Measurements from ENCODE around the gene UBE2H.
"Not testable (repeated sequence)": the region's sequence is repeated elsewhere in the genome, so short reads cannot be mapped to it uniquely, and the experiment has no call there.

UBE2H gene

DNA sequence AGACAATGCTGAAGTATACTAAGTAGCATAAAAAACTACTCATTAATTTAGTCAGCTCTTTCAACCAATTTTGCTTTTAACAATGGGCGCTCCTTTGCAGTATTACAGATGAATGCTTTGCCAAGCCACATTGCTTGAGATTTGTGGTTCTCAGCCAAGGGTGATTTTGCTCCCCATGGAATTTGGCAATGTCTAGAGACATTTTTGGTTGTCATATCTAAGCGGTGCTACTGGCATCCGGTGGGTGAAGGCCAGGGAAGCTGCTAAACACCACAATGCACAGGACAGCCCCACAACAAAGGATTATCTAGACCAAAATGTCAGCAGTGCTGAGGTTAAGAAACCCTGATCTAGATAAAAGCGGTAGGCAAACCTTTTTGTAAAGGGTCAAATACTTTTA lies 112.0 kb downstream of the UBE2H start:
- TF ChIP-seq CTCF (IDR thresholded peaks at IDR 0.05; ENCODE audit: control insufficient read depth, extremely low read depth, insufficient read depth), result no peak
- no peak overlapping the region for H3K4me3 ChIP-seq (ENCODE audit: low read depth, low read length)
- no peak for DNase-seq (ENCODE audit: low read depth)

- DNase-seq (ENCODE audit: low read depth), result no peak
- TF ChIP-seq CTCF (IDR thresholded peaks at IDR 0.05; ENCODE audit: control insufficient read depth, extremely low read depth, insufficient read depth), result no peak
- H3K4me3 ChIP-seq (ENCODE audit: low read depth, low read length), result no peak overlapping the region
Measured at GRCh38 chr7:129836983-129837382, 115.8 kb downstream of the UBE2H start.

- no peak for DNase-seq (ENCODE audit: low read depth)
- H3K4me3 ChIP-seq (ENCODE audit: low read depth, low read length), result no peak overlapping the region
- no peak for TF ChIP-seq CTCF (IDR thresholded peaks at IDR 0.05; ENCODE audit: control insufficient read depth, extremely low read depth, insufficient read depth)
Measured at GRCh38 chr7:129835569-129835968, 117.2 kb downstream of the UBE2H start.

- H3K4me3 ChIP-seq (ENCODE audit: low read depth, low read length); DNase-seq (ENCODE audit: low read depth): not testable (repeated sequence)
Measured at GRCh38 chr7:129833353-129833752, 119.4 kb downstream of the UBE2H start.

- no peak overlapping the region for H3K4me3 ChIP-seq (ENCODE audit: low read depth, low read length)
- no peak for DNase-seq (ENCODE audit: low read depth)
- TF ChIP-seq CTCF (IDR thresholded peaks at IDR 0.05; ENCODE audit: control insufficient read depth, extremely low read depth, insufficient read depth), result no peak
Measured at GRCh38 chr7:129832701-129833227, 120.0 kb downstream of the UBE2H start.

DNA sequence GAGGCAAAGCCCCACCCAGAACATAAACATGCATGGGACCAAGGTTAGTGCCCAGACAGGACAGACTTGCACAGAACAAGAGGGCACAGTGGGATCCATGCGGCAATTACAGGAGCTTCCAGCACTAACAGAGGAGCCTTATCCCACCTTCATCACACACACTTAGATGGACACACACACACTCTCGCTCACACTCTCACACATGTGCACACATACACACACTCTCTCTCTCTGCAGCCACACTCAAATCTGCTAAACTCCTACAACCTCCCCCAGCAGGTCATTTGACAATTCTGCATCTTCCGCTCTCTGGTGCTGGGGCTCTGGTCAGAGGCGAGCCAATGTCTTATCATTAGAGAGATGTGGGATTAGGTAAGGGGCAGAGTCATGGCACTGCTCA lies 120.5 kb downstream of the UBE2H start:
- no peak overlapping the region for H3K4me3 ChIP-seq (ENCODE audit: low read depth, low read length)
- no peak for TF ChIP-seq CTCF (IDR thresholded peaks at IDR 0.05; ENCODE audit: control insufficient read depth, extremely low read depth, insufficient read depth)
- DNase-seq (ENCODE audit: low read depth), result no peak

GRCh38 chr7:129831424-129832058 lies 121.2 kb downstream of the UBE2H start:
- H3K4me3 ChIP-seq (ENCODE audit: low read depth, low read length), result no peak overlapping the region
- no peak for TF ChIP-seq CTCF (IDR thresholded peaks at IDR 0.05; ENCODE audit: control insufficient read depth, extremely low read depth, insufficient read depth)
- no peak for DNase-seq (ENCODE audit: low read depth)
